MM.1S (cell line): Measurements from ENCODE around the gene IQSEC1.

ENCODE experiments used
- CTCF ChIP-seq: fragments of 300-600 bp; sonication (generic); IDR thresholded peaks from 2 replicates; pipeline ENCODE4 v1.5.1; 2016; ENCODE audit warnings: antibody characterized with exemption, low read length, mixed read lengths
- EZH2 ChIP-seq: fragments of 300-600 bp; sonication (generic); optimal IDR thresholded peaks from 2 replicates; pipeline ENCODE3; 2017; ENCODE audit warnings: low read depth, mild to moderate bottlenecking, antibody characterized with exemption, low read length, mixed read lengths

DNA sequence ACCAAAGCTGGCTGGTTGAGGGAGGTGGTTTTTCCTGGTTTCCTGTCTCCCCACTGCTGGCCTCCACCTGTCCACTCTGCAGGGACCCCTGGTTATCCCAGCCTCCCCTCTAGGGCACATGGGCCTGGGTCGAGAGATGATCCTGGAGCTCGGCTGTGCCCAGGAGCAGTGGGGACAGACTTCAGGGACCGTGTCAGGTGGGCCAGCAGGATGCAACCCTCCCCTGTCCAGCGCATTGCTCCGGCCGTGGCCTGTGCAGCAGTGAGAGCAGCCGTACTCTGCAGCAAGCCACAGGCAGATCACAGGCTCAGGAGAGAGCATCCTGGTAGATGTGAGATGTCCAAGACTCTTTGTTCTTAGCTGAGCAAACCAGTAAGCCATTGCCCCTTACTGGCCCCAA, 139.3 kb downstream of the IQSEC1 start:
- TF ChIP-seq CTCF (no peak), EZH2 (no peak)
